Mesothelial cell of epicardium (in vitro differentiated cells): ENCODE measurements around the gene OR51A7. TPM values are rescaled to one million over a fixed set of nuclear protein-coding genes. Genes with fewer than 3 reads are reported as not detected.

Source experiments
- DNase-seq, 2 experiments: peaks; one replicate each; pipeline ENCODE4 v3.0.0; 2021; ENCODE audit warnings: low spot score in 2 of 2; ENCODE audit not compliant: unreplicated experiment in 2 of 2
- H3K27ac Mint-ChIP-seq: 2 replicates; pipeline ENCODE4 v1.8.0; 2021; ENCODE audit warnings: mixed read lengths
- H3K27me3 Mint-ChIP-seq: 2 replicates; pipeline ENCODE4 v1.8.0; 2021; ENCODE audit warnings: low read depth, mixed read lengths
- H3K36me3 Mint-ChIP-seq: 2 replicates; pipeline ENCODE4 v1.8.0; 2021; ENCODE audit warnings: mixed read lengths
- H3K4me1 Mint-ChIP-seq: 2 replicates; pipeline ENCODE4 v1.8.0; 2021; ENCODE audit warnings: mixed read lengths
- H3K4me3 Mint-ChIP-seq: 2 replicates; pipeline ENCODE4 v1.8.0; 2021; ENCODE audit warnings: mild to moderate bottlenecking, moderate library complexity, mixed read lengths
- H3K9me3 Mint-ChIP-seq: 2 replicates; pipeline ENCODE4 v1.8.0; 2021; ENCODE audit warnings: mixed read lengths
- CTCF ChIP-seq: fragments of 200-600 bp; sonication (generic); IDR thresholded peaks from one replicate; pipeline ENCODE4 v1.5.0; 2021; ENCODE audit warnings: antibody characterized with exemption; ENCODE audit not compliant: unreplicated experiment
- total RNA-seq: library from RNA; stranded (reverse); gene quantifications from 3 replicates; pipeline ENCODE4 v1.2.1, GENCODE V29; 2021

The OR51A7 gene
- total RNA-seq, 1 donor from 2014 or later: not detected

- no peak for DNase-seq
Observed at GRCh38 chr11:4957396-4957795, 53.8 kb downstream of the OR51A7 start.

More at GRCh38 chr11:4957396-4957795, 53.8 kb downstream of the OR51A7 start:
- Mint-ChIP-seq H3K36me3 (no peaks in the 10 kb centered on the region), H3K4me1 (no peaks in the 10 kb centered on the region), H3K27me3 (peaks cover 33% of the 10 kb centered on the region), H3K9me3 (no peaks in the 10 kb centered on the region), H3K27ac (no peak overlapping the region), H3K4me3 (no peak overlapping the region)
- TF ChIP-seq CTCF: no peak

Other genes starting within 250 kb of the OR51A7 start
- gene OR51E2, start 205.9 kb upstream of the OR51A7 start, total RNA-seq: 0.11 TPM in 1 of 3 replicates, not detected in the others
- gene MMP26, start 199.0 kb upstream of the OR51A7 start, total RNA-seq: not detected in 3 replicates
- not detected in 3 replicates for gene OR51F1, start 133.8 kb upstream of the OR51A7 start, total RNA-seq
- gene OR52R1, start 99.4 kb upstream of the OR51A7 start, total RNA-seq: not detected in 3 replicates
- not detected in 3 replicates for gene OR51F2, start 82.5 kb upstream of the OR51A7 start, total RNA-seq
- gene OR51S1, start 54.6 kb upstream of the OR51A7 start, total RNA-seq: not detected in 3 replicates
- not detected in 3 replicates for gene OR51T1, start 21.9 kb upstream of the OR51A7 start, total RNA-seq
- gene OR51G2, start 15.6 kb downstream of the OR51A7 start, total RNA-seq: not detected in 3 replicates
- not detected in 3 replicates for gene OR51G1, start 20.6 kb downstream of the OR51A7 start, total RNA-seq
- not detected in 3 replicates for gene OR51A4, start 43.8 kb downstream of the OR51A7 start, total RNA-seq
- not detected in 3 replicates for gene OR51A2, start 51.9 kb downstream of the OR51A7 start, total RNA-seq
- not detected in 3 replicates for gene OR51L1, start 91.1 kb downstream of the OR51A7 start, total RNA-seq
- not detected in 3 replicates for gene OR52J3, start 142.7 kb downstream of the OR51A7 start, total RNA-seq
- not detected in 3 replicates for gene OR52E2, start 155.8 kb downstream of the OR51A7 start, total RNA-seq
- gene OR52E1, start 165.8 kb downstream of the OR51A7 start, total RNA-seq: not detected in 3 replicates
- not detected in 3 replicates for gene OR52A5, start 234.6 kb downstream of the OR51A7 start, total RNA-seq